GM18508 (cell line): Measurements from ENCODE around the gene BCAR1.

Experiments used
- ATAC-seq: cut with Tn5 transposase; IDR thresholded peaks from one replicate; pipeline ENCODE4 v1.9.1; 2021; ENCODE audit warnings: moderate number of reproducible peaks; ENCODE audit not compliant: insufficient read depth, unreplicated experiment

BCAR1 gene

GRCh38 chr16:75257886-75258806 is 6.7 kb upstream of the BCAR1 start:
- ATAC-seq, result no peak

GRCh38 chr16:75256696-75257343 is 5.4 kb upstream of the BCAR1 start:
- no peak for ATAC-seq

- no peak for ATAC-seq
Measured at GRCh38 chr16:75256059-75256571, 4.7 kb upstream of the BCAR1 start.

DNA sequence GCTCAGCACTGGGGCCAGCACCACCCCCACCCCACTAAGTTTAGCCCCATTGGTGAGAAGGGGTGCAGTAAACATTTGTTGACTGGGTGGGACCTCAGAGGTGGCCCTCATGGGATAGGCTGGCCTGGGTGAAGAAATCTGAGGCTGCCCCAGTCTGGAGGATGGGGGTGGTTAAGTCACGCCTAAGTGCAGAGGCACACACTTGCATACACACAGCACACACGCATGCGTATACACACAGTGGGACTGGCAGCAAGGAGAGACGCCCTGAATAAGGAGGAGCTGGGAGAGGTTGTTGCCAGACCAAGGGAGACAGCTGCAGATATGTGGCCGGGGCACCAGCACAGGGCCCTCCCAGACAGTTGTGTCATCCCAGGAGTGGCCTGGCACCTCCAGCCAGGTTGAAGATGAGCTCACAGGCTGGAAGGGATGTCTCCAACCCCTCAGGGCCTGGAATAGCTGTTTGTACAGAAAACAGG is 3.0 kb upstream of the BCAR1 start:
- no peak for ATAC-seq

DNA sequence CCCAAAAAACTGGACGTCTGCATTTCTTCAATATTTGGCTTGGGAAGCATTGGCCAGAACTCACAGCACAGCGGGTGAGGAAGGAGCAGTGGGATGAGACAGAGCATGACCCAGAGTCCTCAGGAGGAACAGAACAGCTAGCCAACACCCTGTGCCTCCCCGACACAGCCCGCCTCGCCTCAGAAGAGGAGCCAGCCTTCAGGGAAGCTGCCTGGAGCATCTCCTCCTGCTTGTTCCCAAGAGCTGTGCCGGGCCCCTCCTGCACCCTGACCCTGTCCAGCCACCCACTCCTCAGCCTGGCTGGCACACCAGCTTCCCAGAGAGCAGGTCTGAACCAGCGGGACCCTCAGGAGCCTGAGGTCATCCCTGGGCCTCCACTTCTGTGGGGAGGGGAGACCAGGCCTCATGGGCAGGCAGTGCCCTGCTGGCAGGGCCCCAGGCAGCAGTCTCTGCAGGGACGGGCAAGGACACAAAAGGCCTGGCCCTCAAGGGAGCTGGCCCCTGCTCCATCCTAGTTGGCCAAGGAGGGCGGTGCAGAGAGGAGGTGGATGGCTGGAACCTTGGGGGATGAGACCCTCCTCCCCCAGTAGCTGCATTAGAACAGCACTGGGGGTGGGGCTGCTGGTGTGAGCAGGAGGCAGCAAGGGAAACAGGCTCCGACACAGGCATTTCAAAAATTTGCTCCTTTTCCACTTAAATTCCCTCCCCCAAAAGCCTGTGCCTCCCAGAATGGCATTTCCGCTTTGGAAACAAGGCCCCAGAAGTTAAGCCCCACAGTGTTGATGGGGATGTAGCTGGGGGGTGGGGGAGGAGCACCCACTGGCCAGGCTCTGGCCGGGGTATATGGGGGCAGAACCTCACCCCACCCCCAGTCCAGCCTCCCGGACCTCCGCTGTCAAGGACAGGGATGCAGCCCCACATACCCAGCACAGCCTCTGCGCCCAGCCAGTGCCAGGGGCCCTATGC is 1.8 kb upstream of the BCAR1 start:
- no peak for ATAC-seq

GRCh38 chr16:75252049-75252864 is 833 bp upstream of the BCAR1 start:
- ATAC-seq, result no peak

DNA sequence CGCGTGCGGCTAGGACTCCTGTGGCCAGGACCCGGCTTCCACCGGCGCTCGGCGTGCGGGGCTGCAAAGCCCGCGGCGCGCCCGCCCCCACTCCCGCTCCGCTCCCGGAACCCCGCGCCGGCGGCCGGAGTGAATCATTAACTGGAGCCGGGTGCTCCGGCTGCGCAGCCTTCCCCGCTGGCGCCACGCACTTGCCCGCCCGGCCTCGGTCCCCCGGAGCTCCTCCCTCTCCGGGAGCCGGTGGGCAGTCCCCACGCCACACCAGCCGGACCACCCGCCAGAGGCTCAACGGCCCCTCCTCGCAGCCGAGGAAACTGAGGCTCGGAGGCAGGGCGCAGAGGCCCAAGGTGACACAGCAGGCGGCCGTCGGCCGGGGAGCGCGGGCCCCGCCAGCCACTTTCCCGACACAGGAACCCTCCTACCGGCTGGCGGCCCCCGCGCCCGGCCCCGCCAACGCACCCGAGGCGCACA is 580 bp downstream of the BCAR1 start:
- ATAC-seq, result no peak

DNA sequence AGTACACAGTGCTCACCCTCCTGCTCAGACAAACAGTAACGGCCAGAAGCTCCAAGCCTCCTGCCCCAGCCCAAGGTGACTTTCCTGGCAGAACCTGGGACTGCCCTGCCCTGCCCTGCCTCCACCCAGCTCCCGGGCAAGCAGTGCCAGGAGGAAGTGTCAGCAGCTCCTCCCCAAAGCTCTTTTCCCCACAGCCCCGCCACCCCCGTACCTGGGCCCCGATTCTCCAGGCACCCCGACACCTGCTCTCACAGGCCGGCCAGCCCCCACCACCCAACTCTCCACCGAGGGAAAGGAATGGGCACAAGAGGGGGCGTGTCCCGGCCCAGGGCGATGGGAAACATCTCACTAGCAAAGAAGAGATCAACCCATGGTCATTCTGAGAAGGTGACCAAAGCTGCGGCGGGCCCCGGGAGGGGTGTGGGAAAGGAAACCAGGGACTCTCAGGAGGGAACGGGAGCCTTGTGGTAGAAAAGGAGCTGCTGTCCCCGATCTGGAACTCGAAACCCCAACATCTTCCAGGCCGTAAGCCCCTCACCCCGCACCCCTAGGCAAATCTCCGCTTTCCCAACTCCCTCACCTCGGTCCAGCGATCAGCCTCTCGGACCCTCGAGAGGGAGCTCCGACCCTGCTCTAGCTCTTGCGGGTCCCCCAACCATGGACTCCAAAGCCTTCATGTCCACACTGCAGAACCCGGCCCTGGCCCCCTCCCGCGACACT is 1.2 kb downstream of the BCAR1 start:
- ATAC-seq, result no peak

DNA sequence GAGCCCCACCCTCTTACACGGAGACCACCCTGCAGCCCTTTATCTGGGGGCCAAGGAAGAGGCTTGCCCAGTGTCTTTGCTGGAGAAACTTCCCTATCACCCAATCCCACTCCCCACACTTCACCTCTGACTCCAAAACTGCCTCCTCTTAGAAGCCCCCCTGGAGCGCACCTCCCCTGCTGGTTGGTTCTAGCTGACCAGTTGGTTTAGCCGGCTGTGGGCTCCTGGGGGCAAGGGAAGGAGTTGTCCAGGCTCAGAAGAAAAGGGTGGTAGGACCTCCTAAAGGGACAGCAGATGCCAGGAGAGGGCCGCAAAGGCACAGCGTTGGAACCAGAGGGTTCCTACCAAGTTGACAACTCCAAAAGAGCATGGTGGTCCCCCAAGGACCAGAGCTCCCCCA is 2.0 kb downstream of the BCAR1 start:
- no peak for ATAC-seq

- ATAC-seq, result no peak
Measured at GRCh38 chr16:75248536-75249380, 2.7 kb downstream of the BCAR1 start.

DNA sequence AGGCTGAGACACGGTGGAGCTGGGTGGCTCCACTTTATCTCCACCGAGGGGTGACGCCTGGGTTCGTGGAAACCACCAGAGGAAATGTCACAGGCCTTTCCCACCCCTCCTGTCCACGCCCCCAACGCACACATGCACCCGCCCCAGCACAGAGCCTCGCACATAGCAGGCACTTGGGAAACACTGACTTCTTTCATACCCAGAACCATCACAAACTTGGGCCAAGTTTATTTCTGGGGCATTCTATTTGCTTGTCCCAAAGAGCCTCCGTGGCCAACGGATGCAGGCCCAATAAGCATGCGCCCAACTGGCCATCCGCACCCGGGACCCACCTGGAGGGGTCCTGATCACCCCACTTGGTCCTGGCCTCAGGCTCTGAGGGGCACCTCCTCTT is 3.3 kb downstream of the BCAR1 start:
- no peak for ATAC-seq

DNA sequence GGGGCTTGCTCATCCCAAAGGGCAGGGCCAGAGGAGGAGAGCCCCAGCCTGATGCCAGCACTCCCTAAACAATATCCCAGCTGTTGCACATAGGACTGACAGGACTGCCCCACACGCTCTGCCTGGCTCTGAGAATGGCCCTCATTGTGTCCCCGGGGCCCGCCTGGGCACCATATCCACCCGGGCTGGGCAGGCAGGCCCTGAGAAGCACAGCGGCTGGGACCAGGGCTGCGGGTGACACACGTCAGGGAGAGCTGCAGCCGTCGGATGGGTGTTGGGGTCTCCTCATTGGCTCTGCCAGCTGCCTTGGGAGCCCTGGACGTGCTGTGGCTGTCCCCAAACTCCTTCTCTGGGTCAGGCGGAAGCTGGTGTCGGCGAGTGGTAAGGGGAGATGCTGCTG is 4.2 kb downstream of the BCAR1 start:
- ATAC-seq, result no peak

DNA sequence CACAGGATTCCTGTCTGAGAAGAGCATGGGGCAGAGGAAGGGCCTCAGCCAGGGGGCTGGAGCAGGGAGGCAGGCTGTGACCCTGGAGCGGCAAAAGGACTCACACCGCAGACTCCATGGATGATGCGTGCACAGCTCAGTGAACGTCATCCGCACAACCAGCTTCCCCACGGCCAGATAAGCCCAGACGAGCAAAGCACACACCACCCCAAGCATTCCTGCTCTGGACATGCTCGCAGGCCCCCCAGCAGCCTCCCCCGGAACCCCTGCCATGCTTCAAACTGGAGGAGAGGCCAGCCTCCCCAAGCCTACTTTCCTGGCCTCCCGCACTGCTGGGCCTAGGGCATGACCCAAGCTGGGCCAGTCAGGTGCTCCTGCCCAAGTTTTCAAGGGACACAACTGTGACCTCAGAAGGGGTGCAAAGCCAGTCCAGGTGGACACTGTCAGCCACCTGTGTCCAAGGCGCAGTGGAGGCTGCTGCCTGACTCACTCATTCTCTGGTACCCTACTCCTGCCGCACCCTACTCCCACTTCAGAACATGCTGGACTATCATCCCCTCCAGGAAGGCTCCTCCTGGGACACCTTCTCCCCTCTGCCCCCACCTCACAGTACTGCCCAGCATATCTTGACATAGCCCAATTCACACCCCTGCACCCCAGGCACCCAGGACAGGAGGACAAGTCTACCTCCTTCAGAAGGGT is 4.8 kb downstream of the BCAR1 start:
- no peak for ATAC-seq

DNA sequence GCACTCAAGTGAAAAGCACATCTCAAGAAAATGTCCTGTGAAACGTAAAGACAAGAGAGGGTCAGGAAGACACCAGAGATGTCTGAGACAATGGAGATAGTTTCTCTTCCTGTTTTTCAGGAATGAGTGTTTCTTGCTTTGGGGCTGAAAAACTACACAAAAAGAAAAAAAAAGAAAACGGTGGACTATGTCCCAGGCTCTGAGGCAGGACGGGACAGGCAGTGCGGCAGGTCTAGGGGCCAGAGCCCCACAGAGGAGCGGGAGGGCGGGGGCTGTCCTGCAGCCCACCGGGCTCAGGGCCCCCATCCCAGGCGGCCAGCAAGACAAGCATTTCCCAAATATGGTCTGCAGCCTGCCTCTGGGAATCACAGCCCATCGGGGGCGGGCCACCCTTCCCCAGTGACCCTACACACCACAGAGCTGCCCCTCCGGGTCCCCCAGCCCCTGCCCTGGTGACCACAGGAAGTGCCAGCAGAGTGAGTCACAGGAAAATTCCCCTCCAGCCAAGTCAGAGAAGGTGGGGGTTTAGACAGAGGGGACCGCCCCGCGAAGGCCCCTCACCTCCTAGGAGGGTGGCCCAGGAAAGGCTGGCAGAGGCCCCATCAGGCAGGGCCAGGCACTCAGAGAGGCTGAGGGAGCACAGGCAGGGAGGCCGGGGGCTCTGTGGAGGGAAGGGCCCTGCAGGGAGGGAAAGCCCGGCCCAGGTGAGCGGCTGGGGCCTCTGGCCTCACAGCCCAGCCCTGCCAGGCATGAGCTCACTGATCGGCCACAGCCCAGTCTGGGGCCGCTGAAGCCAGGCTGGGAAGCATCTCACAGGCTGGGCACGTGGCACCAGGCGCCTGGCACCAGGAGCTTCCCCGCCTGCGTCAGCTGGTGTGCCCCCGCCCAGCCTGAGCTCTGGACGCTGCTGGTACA is 6.3 kb downstream of the BCAR1 start:
- ATAC-seq, result no peak

DNA sequence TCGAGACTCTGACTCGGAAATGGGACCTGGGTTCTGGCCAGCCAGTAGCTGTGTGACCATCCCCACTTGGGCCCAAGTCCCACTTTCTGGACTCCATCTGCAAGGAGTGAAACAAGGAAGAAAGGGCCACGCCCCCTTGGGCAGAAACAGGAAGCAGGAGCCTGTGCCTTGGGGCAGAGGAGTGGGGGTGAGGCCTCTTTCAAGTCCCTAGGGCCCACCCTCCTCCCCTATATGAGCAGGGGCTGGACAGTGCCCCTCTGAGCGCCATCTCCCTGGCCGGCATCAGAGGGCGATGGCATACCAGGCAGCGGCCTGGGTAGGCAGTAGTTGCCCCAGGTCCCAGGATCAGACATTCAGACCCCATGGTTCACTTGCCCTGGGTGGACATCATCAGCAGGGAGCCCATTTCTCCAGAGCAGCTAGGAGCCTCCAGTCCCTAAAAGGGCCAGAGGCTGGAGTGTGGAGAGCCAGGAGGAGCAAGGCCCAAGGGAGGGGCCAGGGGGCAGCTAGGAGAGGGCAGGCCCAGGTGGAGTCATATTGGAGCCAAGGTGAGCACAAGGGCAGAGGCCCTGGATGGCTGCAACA is 7.1 kb downstream of the BCAR1 start:
- ATAC-seq, result no peak

- no peak for ATAC-seq
Measured at GRCh38 chr16:75243667-75244224, 7.7 kb downstream of the BCAR1 start.
